Common myeloid progenitor, CD34-positive (primary cell): ENCODE measurements around the gene SMO.

Experiments used
- CTCF ChIA-PET: fragments of 350-600 bp; sonication (Branson Sonifier 250); formaldehyde crosslinking; loops from one replicate; lab custom pipeline; 2021; ENCODE audit warnings: antibody characterized with exemption; lab: Charles Lee
- POLR2A ChIA-PET: fragments of 350-600 bp; sonication (Branson Sonifier 250); formaldehyde crosslinking; loops from one replicate; lab custom pipeline; 2021; ENCODE audit warnings: antibody characterized with exemption; lab: Charles Lee
- DNase-seq, 3 donors: peaks; one replicate each; pipeline versions ENCODE4 v3.0.0 to v3.0.0-alpha.2; 2013
- H3K27ac ChIP-seq, 2 experiments: 1 replicate in 1 of 2; 2 replicates in 1 of 2; pipeline ENCODE4 v1.7.0; 2013; ENCODE audit warnings: inconsistent platforms in 2 of 2, low read length in 2 of 2, mild to moderate bottlenecking in 2 of 2, low read depth in 1 of 2, moderate library complexity in 1 of 2; ENCODE audit not compliant: severe bottlenecking in 2 of 2, insufficient read depth in 1 of 2, poor library complexity in 1 of 2
- H3K27me3 ChIP-seq, 5 experiments: replicated peaks in 2 of 5; 1 replicate in 3 of 5; 2 replicates in 2 of 5; pipeline versions ENCODE4 v1.6.1 to v1.7.0; 2013; ENCODE audit warnings: low read length in 4 of 5, mild to moderate bottlenecking in 2 of 5, moderate library complexity in 2 of 5, inconsistent platforms in 1 of 5; ENCODE audit not compliant: insufficient read depth in 5 of 5, control insufficient read depth in 4 of 5
- H3K36me3 ChIP-seq, 4 experiments: 1 replicate in 2 of 4; 2 replicates in 2 of 4; pipeline versions ENCODE4 v1.6.1 to v1.7.0; 2013; ENCODE audit warnings: low read length in 3 of 4, control low read depth in 1 of 4, mild to moderate bottlenecking in 1 of 4; ENCODE audit not compliant: control insufficient read depth in 4 of 4, insufficient read depth in 4 of 4
- H3K4me1 ChIP-seq, 4 experiments: 1 replicate in 3 of 4; 2 replicates in 1 of 4; pipeline versions ENCODE4 v1.6.1 to v1.7.1; 2013; ENCODE audit warnings: low read length in 3 of 4, mild to moderate bottlenecking in 3 of 4, control low read depth in 1 of 4, inconsistent platforms in 1 of 4, moderate library complexity in 1 of 4; ENCODE audit not compliant: control insufficient read depth in 4 of 4, insufficient read depth in 4 of 4; ENCODE audit errors: control extremely low read depth in 1 of 4
- H3K4me3 ChIP-seq, 7 experiments: 1 replicate in 4 of 7; 2 replicates in 3 of 7; pipeline versions ENCODE4 v1.5.1 to v1.7.0; 2013; ENCODE audit warnings: mild to moderate bottlenecking in 7 of 7, low read length in 6 of 7, moderate library complexity in 6 of 7, inconsistent platforms in 2 of 7, low read depth in 2 of 7, control low read depth in 1 of 7; ENCODE audit not compliant: insufficient read depth in 4 of 7, control insufficient read depth in 1 of 7; ENCODE audit errors: extremely low read depth in 1 of 7
- H3K9me3 ChIP-seq, 5 experiments: 1 replicate in 4 of 5; 2 replicates in 1 of 5; pipeline versions ENCODE4 v1.6.1 to v1.7.1; 2013; ENCODE audit warnings: low read length in 4 of 5, mild to moderate bottlenecking in 2 of 5, inconsistent platforms in 1 of 5, low read depth in 1 of 5, moderate library complexity in 1 of 5; ENCODE audit not compliant: control insufficient read depth in 4 of 5, insufficient read depth in 2 of 5; ENCODE audit errors: control extremely low read depth in 1 of 5
- WGBS: methylation state at CpG from one replicate; pipeline ENCODE4 v1.1.5; 2013; ENCODE audit not compliant: insufficient coverage; 5-methylcytosine and 5-hydroxymethylcytosine counted together

SMO gene

DNA sequence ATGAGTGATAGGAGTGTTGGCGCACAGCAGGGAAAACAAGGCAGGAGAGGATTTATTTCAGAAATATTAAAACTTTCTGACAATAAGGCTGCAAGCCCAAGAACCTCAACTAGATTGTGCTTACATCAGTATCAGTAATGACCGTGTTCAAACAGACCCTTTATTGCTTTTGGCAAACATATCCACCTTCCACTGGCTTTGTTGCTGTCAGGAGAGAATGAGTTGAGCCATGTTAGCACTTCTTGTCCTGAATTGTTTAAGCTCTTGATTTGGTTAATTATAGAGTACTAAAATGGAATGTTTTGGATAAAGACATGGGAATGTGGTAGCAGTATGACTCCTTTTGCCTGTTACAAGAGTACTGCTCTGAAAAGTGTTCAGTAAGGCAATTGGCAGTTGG is 40.2 kb downstream of the SMO start:
- Histone ChIP-seq H3K4me3 (no peak overlapping the region), H3K9me3 (no peaks in the 10 kb centered on the region), H3K27me3 (no peaks in the 10 kb centered on the region), H3K27ac (no peak overlapping the region), H3K36me3 (no peaks in the 10 kb centered on the region), H3K4me1 (peaks cover 9 to 17% (median 15%) of the 10 kb centered on the region in 4 experiments)
- CTCF ChIA-PET = interaction anchor here (1.0 kb wide), 1 partner anchor 10 kb away, joined by 3 read pairs; no protein-coding TSS in a partner anchor
- POLR2A ChIA-PET = no interaction called here
- 100% methylated on average over 1 of the region's 2 CpGs for WGBS
- no peak for DNase-seq

DNA sequence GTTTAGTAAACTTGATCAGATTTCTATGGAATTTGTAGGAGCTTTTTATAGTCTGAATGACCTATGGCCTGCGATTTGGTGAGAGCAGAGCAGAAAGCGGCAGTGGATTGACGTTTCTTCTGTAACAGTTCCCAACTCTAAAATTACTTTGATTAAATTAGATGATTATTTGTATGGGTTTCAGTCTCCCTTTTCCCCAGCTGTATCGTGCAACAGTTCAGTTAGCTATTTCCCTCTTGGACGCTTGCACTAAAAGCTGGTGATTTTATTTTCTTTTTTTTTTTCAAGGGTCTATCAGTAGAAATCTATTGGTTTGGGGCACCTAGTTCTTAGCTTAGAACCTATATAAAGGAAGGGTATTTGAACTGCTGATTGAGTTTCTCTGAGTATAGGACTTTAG is 43.2 kb downstream of the SMO start:
- Histone ChIP-seq H3K4me1 (peaks cover 0 to 4% (median 0%) of the 10 kb centered on the region in 4 experiments), H3K27ac (no peak overlapping the region), H3K4me3 (no peak overlapping the region), H3K27me3 (no peaks in the 10 kb centered on the region), H3K36me3 (no peaks in the 10 kb centered on the region), H3K9me3 (no peaks in the 10 kb centered on the region)
- ChIA-PET POLR2A (no interaction called here), CTCF (interaction anchor here (1.5 to 2.9 kb wide), 6 partner anchors 10 to 65 kb away, joined by 3 to 10 read pairs (median 6); no protein-coding TSS in a partner anchor)
- 100% methylated on average over 1 of the region's 5 CpGs for WGBS
- DNase-seq = no peak

DNA sequence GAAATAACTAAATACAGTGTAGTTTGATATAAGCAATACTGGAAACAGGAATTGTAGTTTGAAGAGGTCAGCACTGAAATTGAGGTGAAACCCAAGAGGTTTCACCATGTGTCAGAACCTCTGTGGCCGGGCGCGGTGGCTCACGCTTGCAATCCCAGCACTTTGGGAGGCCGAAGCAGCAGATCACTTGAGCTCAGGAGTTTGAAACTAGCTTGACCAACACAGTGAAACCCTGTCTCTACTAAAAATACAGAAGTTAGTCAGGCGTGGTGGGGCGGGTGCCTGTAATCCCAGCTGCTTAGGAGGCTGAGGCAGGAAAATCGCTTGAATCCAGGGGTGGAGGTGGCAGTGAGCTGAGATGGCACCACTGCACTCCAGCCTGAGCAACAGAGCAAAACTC is 50.1 kb downstream of the SMO start:
- no peak overlapping the region for H3K27ac ChIP-seq
- 96% methylated on average over 8 of the region's 8 CpGs for WGBS
- DNase-seq = no peak
- H3K36me3 ChIP-seq = no peaks in the 10 kb centered on the region
- H3K27me3 ChIP-seq = no peaks in the 10 kb centered on the region
- no peak overlapping the region for H3K4me3 ChIP-seq
- no peaks in the 10 kb centered on the region for H3K4me1 ChIP-seq
- CTCF ChIA-PET = interaction anchor here (1.0 to 2.0 kb wide), 6 partner anchors 9 to 182 kb away, joined by 3 to 10 read pairs (median 4); no protein-coding TSS in a partner anchor
- no peaks in the 10 kb centered on the region for H3K9me3 ChIP-seq
- POLR2A ChIA-PET = interaction anchor here (0.6 to 1.4 kb wide), 3 partner anchors 9 to 103 kb away, joined by 3 to 6 read pairs (median 5); partner anchors contain the start of gene AHCYL2

DNA sequence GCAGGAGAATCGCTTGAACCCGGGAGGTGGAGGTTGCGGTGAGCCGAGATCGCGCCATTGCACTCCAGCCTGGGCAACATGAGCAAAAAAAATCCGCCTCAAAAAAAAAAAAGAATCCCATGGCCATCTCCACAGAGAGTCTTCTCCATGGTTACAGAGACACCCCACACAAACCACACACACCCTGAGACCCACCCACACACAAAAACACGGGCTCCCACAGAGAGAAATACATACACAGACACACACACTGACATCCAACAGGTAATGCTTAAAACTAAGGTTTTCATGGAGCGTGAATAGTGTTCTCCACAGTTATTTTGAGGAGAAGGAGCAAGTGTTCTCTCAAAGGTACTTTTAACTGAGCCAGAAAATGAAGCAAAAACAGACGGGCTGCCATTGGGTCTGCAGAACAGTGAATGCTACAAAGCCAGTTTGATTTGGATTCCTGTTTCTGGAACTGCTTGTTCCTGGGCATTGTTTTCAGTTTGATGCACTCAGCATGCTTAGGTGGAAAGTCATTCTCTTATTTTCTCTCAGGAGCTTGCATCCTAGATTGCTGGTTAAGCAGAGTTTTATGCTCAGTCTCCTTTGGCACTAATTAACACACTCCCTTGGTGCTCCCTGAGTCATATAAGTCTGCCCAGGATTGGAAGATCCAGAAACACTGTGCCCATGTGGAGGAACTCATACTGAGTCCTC is 51.8 kb downstream of the SMO start:
- no peak for DNase-seq
- ChIA-PET POLR2A (no interaction called here), CTCF (interaction anchor here (1.0 kb wide), 1 partner anchor 47 kb away, joined by 3 read pairs; no protein-coding TSS in a partner anchor)
- Histone ChIP-seq H3K27ac (no peak overlapping the region), H3K27me3 (no peaks in the 10 kb centered on the region), H3K4me1 (no peaks in the 10 kb centered on the region), H3K36me3 (no peaks in the 10 kb centered on the region), H3K4me3 (no peak overlapping the region), H3K9me3 (no peaks in the 10 kb centered on the region)
- 96% methylated on average over 3 of the region's 10 CpGs for WGBS

DNA sequence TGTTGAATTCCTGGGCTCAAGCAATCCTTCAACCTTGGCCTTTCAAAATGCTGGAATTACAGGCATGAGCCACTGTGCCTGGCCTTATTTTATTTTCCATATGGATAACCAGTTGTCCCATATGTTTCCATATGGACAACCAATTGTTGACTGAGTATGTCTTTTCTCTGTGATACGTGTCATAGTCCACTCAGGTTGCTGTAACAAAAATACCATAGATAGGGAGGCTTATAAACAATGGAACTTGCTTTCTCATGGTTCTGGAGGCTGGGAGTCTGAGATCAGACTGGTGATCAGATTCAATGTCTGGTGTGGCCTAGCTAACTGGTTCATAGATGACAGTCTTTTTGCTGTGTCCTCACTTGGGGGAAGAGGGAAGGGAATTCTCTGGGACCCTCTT is 55.8 kb downstream of the SMO start:
- no peaks in the 10 kb centered on the region for H3K4me1 ChIP-seq
- no CpG with 5 or more reads among the region's 1 CpG for WGBS
- DNase-seq = no peak
- CTCF ChIA-PET = interaction anchor here (0.6 kb wide), 1 partner anchor 54 kb away, joined by 3 read pairs; no protein-coding TSS in a partner anchor
- POLR2A ChIA-PET = no interaction called here
- peaks cover 0 to 3% (median 0%) of the 10 kb centered on the region in 5 experiments for H3K9me3 ChIP-seq
- H3K36me3 ChIP-seq = no peaks in the 10 kb centered on the region
- H3K27ac ChIP-seq = no peak overlapping the region
- H3K4me3 ChIP-seq = no peak overlapping the region
- no peaks in the 10 kb centered on the region for H3K27me3 ChIP-seq

DNA sequence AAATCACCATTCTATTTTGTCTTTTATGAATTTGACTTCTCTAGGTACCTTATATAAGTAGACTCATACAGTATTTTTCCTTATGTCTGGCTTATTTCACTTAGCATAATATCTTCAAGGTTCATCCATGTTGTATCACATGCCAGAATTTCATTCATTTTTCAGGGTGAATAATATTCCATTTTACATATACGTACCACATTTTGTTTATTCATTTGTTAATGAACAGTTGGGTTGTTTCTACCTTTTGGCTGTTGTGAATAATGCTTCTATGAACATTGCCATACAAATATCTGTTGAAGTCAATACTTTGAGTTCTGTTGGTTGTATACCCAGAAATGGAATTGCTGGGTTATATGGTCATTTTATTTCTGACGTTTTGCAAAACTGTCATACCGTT is 57.1 kb downstream of the SMO start:
- H3K27me3 ChIP-seq = no peaks in the 10 kb centered on the region
- WGBS = no CpG with 5 or more reads among the region's 3 CpGs
- ChIA-PET POLR2A (no interaction called here), CTCF (no interaction called here)
- peaks cover 0 to 5% (median 0%) of the 10 kb centered on the region in 5 experiments for H3K9me3 ChIP-seq
- H3K36me3 ChIP-seq = no peaks in the 10 kb centered on the region
- DNase-seq = no peak
- no peaks in the 10 kb centered on the region for H3K4me1 ChIP-seq
- H3K4me3 ChIP-seq = no peak overlapping the region
- H3K27ac ChIP-seq = no peak overlapping the region

DNA sequence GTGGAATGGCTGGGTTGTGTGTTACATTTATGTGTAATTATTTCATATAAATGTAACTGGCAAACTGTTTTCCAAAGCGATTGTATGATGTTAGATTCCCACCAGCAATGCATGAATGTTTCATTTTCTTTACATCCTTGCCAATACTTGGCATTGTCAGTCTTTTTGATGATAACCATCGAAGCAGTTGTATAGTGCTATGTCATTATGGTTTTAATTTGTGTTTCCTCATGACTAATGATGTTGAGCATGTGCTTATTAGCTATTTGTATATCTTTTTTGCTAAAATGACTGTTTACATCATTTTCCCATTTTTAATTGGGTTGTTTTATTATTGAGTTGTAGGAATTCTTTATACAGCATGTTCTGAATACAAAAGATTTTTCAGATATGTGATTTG is 58.7 kb downstream of the SMO start:
- ChIA-PET CTCF (interaction anchor here (0.8 to 1.6 kb wide), 3 partner anchors 13 to 56 kb away, joined by 3 to 5 read pairs (median 4); no protein-coding TSS in a partner anchor), POLR2A (interaction anchor here (2.4 kb wide), 1 partner anchor 9 kb away, joined by 6 read pairs; no protein-coding TSS in a partner anchor)
- no peaks in the 10 kb centered on the region for H3K27me3 ChIP-seq
- no peak overlapping the region for H3K4me3 ChIP-seq
- no peaks in the 10 kb centered on the region for H3K36me3 ChIP-seq
- H3K4me1 ChIP-seq = no peaks in the 10 kb centered on the region
- no CpG with 5 or more reads among the region's 2 CpGs for WGBS
- DNase-seq = peak in 2 of 3 donors; percentile 44 to 66
- peaks cover 0 to 5% (median 0%) of the 10 kb centered on the region in 5 experiments for H3K9me3 ChIP-seq
- H3K27ac ChIP-seq = no peak overlapping the region
